Endothelial cell of coronary artery (primary cell): Measurements from ENCODE around the gene TBC1D10B. TPM values are rescaled to one million over a fixed set of nuclear protein-coding genes. Genes with fewer than 3 reads are reported as not detected.

ENCODE experiments used
- total RNA-seq: library from RNA; depleted of rRNA; stranded (reverse); fragments of >200 nt; gene quantifications from 2 replicates; pipeline ENCODE4 v1.2.3, GENCODE V29; 2014

TBC1D10B gene, protein sequence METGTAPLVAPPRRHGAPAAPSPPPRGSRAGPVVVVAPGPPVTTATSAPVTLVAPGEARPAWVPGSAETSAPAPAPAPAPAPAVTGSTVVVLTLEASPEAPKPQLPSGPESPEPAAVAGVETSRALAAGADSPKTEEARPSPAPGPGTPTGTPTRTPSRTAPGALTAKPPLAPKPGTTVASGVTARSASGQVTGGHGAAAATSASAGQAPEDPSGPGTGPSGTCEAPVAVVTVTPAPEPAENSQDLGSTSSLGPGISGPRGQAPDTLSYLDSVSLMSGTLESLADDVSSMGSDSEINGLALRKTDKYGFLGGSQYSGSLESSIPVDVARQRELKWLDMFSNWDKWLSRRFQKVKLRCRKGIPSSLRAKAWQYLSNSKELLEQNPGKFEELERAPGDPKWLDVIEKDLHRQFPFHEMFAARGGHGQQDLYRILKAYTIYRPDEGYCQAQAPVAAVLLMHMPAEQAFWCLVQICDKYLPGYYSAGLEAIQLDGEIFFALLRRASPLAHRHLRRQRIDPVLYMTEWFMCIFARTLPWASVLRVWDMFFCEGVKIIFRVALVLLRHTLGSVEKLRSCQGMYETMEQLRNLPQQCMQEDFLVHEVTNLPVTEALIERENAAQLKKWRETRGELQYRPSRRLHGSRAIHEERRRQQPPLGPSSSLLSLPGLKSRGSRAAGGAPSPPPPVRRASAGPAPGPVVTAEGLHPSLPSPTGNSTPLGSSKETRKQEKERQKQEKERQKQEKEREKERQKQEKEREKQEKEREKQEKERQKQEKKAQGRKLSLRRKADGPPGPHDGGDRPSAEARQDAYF
- total RNA-seq = 30.8 and 34.5 TPM in 2 replicates

DNA sequence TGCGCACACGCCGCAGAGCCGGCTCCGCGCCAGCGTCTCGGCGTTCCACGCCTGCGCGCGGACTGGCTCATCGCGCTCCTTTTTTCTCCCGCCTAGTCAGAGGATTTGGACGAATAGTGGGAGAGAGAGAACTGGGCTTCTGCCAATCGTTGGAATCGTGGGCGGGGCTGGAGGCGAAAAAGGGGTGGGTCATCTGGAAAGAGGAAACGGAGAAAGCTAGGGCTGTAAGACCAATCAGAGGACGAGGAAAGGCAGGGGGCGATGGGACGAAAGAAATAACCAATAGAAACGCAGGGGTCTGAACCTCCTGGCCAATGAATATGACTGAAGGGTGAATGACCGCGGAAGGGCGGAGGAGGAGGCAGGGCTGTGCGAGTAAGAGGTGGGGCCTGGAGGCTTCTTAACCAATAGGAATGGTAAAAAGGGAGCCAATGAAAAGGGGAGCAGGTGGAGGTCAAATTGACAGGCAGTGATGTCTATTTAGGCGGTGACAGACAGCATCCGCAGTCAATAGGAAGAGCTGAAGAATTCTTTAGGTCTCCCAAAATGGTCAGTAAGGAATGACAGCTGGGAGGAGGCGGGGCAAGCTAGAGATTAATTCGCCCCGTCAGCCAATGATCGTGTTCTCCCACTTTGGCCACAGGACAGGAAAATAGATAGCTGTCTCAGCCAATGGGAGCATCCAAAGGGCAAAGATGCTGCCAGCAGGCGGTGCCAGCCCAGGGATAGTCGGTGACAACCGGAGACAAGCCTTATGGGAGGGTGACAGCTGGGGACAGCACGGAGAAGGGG is at the start of gene TBC1D10B:
TSS of gene TBC1D10B (minus strand) at position 39 of the 792 bp plus-strand sequence. CDS start 311 bp downstream, outside the sequence.

DNA sequence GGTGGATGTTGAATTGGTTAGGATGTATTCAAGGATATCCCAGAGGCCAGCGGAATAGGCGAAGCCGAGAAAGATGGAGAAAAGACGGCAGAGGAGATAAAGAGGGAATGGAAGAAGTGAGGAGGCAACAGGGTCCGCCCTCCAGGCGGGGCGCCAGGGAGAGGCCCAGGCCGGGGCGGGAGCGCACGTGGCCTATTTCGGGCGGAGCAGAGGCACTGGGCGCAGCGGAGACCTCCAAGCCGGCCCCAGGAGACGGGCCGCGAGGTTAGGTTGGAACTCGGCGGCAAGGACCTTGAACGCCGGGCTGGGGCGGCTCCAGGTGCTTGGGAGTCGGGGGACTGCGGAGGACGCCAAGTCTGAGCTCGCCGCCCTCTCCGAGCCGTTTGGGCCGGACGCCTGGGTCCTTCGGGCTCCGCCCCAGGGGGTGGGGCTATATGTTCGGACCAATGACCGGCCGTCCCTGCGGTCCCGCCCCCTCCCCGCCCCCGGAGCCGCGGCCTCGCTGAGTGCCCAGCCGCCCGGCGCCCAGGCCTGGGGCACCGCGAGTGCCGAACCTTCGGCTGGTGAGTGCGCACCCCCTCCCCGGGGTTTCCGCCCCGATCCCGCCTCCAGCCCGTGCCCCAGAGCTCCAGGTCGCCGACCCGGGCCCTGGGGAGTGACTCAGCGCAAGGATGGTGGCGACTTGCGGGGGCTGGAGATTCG is 37.0 kb upstream of the TBC1D10B start, which contains the start of gene ZNF771:
TSS of gene ZNF771 (plus strand) at position 505 of the 702 bp plus-strand sequence. CDS start 448 bp downstream, outside the sequence.

DNA sequence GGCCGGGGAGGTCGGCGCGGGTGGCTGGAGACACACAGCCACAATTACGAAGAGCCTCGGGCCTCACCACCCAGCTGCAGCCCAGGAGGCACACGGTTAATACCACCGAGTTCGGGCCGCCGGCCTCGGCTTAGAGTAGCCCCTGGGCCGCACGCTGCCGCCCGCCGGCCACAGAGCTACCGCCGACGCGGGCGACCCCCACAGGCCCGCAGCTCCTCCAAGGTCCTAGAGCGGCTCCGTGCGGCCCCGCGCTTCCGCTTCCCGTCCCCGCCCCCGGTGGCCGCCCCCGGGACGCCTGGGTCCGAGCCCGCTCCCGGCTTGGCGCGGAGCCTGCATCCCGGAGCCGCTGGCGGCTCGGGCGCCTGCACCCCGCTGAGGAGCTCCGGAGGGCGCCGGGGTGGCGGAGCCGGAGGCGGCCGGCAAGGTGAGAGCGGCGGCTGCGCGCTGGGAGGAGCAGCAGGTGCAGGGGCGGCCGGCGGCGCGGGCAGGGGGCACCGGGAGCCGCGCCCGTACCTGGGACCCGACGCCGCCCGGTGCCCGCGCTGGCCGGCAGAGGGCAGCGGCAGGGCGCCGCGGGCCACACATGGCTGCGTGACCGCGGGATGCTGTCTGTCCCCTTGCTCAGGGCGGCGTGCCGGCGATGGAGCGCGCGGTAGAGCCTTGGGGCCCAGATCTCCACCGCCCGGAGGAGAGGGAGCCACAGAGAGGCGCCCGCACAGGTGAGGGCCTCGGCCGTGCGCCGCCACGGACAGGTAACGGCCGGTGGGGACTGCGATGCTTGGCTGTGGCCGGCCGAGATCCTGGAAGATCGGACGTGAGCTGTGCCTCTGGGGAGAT is 25.1 kb upstream of the TBC1D10B start, which contains the start of gene ZNF48:
TSS of gene ZNF48 (plus strand) at position 266 of the 837 bp plus-strand sequence. CDS start at position 641, 375 bp downstream.

DNA sequence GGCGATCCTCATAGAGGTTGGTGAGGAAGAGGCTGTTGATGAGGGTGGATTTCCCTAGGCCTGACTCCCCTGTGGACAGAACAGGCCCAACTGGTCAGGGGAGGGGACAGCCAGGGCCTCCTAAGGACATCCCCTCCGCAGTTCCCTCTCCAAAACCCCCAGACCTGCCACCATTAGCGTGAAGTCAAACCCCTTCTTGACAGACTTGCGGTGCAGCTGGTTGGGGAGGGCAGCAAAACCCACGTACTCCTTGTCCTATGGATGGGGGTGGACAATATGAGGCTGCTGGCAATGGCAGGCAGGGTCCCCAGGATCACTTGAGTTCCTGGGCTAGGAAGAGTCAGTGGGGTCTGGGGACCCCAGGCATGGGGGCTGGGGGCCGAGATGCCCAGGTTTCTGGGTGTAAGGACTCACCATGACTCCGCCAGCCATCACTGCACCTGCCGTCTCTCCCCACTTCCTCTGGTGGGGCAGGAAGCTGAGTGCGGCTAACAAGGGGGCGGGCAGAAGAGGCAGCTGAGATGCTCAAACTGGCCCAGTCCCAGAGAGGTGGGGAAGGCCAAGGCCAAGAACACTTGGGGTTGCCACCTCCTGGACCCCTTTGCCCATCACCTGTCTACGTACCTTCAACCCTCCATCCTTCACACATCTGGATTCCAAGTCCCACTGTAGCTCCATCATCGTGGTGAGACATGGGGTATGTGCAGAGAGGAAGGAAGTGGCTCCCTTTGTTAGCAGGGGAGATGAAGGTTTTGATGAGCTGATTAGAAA is 12.0 kb upstream of the TBC1D10B start, which contains the start of gene SEPTIN1:
TSS of gene SEPTIN1 (minus strand) at position 451 of the 771 bp plus-strand sequence. CDS start at position 432, 19 bp downstream.

DNA sequence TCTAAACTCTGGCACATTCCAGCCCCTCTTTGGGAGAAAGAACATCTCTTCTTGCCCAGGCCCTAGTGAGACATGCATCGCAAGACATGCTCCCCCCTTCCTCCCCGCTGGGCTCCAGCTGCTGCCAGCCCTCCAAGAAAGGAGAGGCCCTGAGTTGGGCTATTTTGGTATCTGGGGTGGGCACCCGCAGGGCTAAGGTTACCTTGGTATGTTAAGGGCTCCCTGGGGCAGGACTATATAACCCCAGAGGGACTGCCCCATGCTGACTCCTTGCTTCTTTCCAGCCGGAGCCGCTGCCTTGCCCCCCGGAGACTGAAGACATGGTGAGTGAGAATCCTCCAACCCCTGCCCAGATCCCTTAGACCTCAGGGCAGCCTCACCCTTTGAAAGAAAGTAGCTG is 4.2 kb upstream of the TBC1D10B start, which contains the start of gene MYL11:
TSS of gene MYL11 (plus strand) at position 265 of the 400 bp plus-strand sequence. CDS start at position 321, 56 bp downstream.

DNA sequence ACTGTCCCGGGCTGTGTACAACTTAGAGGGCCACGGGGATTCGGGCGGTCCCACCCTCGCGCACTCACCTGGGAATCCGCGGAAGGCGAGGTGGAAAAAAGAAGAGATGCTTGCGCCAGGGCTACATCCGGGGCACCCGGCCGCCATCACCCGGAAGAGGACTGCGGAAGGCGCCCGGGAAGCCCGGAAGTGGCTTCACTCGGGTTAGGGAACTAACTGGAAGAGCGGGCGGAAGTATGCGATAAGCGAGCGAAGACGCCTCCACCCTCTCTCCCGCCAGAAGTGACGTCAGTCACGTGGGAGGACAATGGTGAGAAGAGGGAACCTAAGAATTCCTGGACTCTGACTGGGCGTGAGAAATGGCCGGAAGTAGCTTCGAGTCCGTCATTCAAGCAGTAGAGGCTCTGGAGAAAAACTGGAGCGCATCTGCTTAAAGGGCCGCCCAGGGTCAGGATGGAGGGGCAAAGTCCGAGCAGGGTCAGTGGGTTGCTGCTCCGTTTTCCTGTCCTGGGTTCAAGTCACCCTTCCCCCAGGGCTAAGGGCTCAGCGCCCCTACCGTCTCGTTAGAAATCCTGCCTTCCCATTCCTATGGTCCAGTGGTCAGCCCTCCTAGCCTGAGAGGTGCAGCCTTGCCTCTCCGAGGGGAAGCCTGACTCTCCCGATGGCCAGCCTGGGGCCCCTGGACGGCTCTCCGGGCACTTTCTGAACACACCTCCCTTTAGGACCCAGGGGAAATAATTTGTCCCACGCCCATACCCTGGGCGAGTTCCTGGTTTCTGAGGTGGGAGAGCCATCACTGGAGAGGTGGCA is 14.9 kb downstream of the TBC1D10B start, which contains the start of gene CD2BP2:
TSS of gene CD2BP2 (minus strand) at position 165 of the 810 bp plus-strand sequence. CDS start 627 bp downstream, outside the sequence.

Other genes with a start within 250 kb of the TBC1D10B start
- 25.6 and 28.0 TPM in 2 replicates for gene MAPK3, start 247.3 kb downstream of the TBC1D10B start, total RNA-seq
- 0.75 and 2.7 TPM in 2 replicates for gene CORO1A, start 186.9 kb downstream of the TBC1D10B start, total RNA-seq
- 39.0 and 39.6 TPM in 2 replicates for gene BOLA2B, start 176.8 kb downstream of the TBC1D10B start, total RNA-seq
- gene SLX1A, start 176.6 kb downstream of the TBC1D10B start, total RNA-seq = 39.4 and 46.1 TPM in 2 replicates
- gene SULT1A3, start 171.2 kb downstream of the TBC1D10B start, total RNA-seq = 1.7 and 2.8 TPM in 2 replicates
- gene NPIPB13, start 122.0 kb downstream of the TBC1D10B start, total RNA-seq = 0.94 and 1.3 TPM in 2 replicates
- 35.4 and 35.5 TPM in 2 replicates for gene CD2BP2, start 15.2 kb downstream of the TBC1D10B start, total RNA-seq
- not detected in 2 replicates for gene MYL11, start 4.3 kb upstream of the TBC1D10B start, total RNA-seq
- 0.09 TPM in 1 of 2 replicates, not detected in the other for gene SEPTIN1, start 12.1 kb upstream of the TBC1D10B start, total RNA-seq
- gene ZNF48, start 24.9 kb upstream of the TBC1D10B start, total RNA-seq = 13.3 and 21.8 TPM in 2 replicates
- gene ZNF771, start 37.1 kb upstream of the TBC1D10B start, total RNA-seq = 7.9 and 9.9 TPM in 2 replicates
- 20.4 and 35.1 TPM in 2 replicates for gene DCTPP1, start 59.5 kb upstream of the TBC1D10B start, total RNA-seq
- gene SEPHS2, start 75.4 kb upstream of the TBC1D10B start, total RNA-seq = 13.6 and 13.8 TPM in 2 replicates
- gene ITGAL, start 102.2 kb upstream of the TBC1D10B start, total RNA-seq = not detected in 2 replicates
- 12.9 and 17.9 TPM in 2 replicates for gene ZNF768, start 156.1 kb upstream of the TBC1D10B start, total RNA-seq
- 4.6 and 5.9 TPM in 2 replicates for gene ZNF747, start 164.4 kb upstream of the TBC1D10B start, total RNA-seq
- 3.1 and 3.7 TPM in 2 replicates for gene ZNF764, start 187.9 kb upstream of the TBC1D10B start, total RNA-seq
- 6.1 and 8.5 TPM in 2 replicates for gene ZNF688, start 201.2 kb upstream of the TBC1D10B start, total RNA-seq
- 7.1 and 9.4 TPM in 2 replicates for gene ZNF785, start 215.2 kb upstream of the TBC1D10B start, total RNA-seq
- 3.1 and 3.5 TPM in 2 replicates for gene ZNF689, start 239.9 kb upstream of the TBC1D10B start, total RNA-seq